HG02970 (cell line): Measurements from ENCODE around the gene IMMP2L.

Experiments used
- ATAC-seq: cut with Tn5 transposase; IDR thresholded peaks from one replicate; pipeline ENCODE4 v1.9.1; 2021; ENCODE audit warnings: mild to moderate bottlenecking, moderate library complexity, moderate number of reproducible peaks; ENCODE audit not compliant: unreplicated experiment, low FRiP score

Gene IMMP2L

DNA sequence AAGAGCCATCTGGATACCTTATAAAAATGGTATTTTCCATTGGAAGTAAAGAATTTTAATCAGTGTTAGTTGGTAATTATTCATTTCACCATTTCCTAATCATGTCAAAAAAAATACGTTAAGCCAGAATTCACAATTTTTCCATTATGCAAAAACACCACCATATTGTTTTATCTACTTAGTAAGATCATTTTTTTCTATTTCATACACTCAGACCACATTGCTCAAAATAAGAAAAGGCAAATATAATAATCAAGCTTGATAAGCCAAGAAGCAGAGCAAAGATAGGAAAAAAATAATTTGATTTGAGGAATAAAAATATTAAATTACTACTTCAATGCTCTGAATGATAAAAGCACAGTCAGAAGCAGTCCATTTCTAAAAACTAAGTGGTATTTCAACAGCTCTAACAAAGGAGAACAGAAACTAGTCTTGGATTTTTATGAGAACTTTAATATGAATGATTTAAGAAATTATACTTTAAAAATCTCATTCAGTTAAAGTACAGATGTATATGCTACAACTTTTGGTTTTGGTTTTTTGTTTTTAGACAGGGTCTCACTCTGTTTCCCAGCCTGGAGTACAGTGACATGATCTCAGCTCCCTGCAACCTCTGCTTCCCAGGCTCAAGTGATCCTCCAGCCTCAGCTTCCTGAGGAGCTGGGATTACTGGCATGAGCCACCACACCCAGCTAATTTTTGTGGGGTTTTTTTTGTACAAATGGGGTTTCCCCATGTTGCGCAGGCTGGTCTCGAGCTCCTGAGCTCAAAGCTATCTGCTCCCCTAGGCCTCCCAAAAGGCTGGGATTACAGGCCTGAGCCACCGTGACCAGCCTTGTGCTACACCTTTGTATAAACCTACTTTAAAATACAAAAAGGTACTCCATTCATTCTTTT, 424.7 kb downstream of the IMMP2L start:
- peak; percentile 63 for ATAC-seq

DNA sequence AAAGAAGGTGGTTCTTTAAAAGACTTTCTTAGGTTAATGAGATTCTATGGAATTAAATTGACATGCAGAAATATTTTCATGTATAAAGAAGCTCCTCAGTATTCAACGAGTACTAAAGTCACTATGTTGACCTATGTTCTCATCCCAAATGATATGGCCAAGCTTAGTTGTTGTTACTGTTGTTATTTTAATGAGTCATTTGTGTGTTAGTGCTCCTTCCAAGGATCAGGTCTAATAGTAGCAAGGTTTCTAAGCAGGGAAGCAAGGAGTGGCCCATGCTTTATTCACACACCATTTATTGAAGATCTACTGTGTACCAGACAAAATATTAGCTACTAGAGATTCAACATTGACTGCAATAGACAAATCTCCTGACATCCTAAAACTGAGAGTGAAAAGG, 429.5 kb downstream of the IMMP2L start:
- ATAC-seq: no peak

GRCh38 chr7:111129435-111129834, 432.9 kb downstream of the IMMP2L start:
- no peak for ATAC-seq

GRCh38 chr7:111126987-111127386, 435.3 kb downstream of the IMMP2L start:
- ATAC-seq: no peak

DNA sequence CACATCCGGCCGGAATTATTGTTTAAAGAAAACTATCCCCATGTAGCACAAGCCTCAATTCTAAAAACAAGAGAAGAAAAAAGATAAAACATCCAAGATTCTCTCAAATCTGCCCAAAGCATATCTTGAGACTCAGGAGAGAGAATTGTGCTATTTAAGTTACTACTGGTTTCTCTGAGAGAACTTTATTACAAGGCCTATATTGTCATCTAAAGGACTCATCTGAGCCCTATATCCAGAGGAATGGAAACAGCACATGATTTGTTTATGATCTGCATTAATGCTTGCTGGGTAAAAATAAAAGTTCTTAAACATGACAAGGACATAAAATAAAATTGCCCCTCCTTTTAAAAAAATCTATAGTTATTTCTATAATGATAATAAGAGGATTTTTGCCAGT, 446.3 kb downstream of the IMMP2L start:
- no peak for ATAC-seq

- no peak for ATAC-seq
These were observed 448.9 kb downstream of the IMMP2L start for GRCh38 chr7:111113263-111114017.

DNA sequence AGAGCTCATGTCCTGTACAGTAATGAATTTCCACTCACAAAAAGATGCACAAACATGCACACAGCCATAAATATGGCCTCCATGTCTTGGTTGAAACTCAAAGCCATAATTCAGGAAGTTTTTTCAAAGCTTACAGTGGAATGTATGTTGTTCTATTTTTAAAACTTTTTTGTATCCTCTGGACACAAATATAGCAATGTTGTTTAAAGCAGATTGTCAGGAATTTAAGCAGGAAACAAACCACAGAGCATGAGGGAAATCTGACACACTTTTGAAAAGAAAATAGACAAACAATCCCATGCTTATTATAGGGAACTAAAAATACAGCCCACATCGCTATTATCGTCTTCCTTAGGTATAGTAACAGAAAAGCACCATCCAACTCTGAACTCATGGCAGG, 449.9 kb downstream of the IMMP2L start:
- ATAC-seq: no peak

GRCh38 chr7:111108496-111108895, 453.8 kb downstream of the IMMP2L start:
- ATAC-seq: no peak

- ATAC-seq: no peak
These were observed 454.3 kb downstream of the IMMP2L start for GRCh38 chr7:111108000-111108399.

DNA sequence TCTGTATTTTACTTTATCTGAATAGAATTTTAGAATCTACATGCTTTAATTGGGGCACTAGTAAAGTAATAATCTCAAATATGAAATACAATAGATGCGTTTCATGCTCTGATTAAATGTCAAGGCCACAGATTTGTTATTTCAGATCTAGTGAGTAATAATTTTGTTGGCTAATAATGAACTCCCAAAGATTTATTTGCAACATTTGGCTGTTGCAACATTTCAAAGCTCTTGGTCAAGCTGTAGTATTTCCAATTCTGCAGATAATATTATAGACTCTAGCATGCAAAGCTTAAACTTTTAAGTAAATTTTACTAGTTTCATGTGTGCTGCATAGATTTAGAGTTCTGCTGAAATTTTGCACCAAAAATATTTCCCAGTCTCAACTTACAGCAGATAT, 454.7 kb downstream of the IMMP2L start:
- ATAC-seq: no peak

- ATAC-seq: no peak
These were observed 457.0 kb downstream of the IMMP2L start for GRCh38 chr7:111105269-111105668.

- ATAC-seq: no peak
These were observed 457.6 kb downstream of the IMMP2L start for GRCh38 chr7:111104710-111105109.

DNA sequence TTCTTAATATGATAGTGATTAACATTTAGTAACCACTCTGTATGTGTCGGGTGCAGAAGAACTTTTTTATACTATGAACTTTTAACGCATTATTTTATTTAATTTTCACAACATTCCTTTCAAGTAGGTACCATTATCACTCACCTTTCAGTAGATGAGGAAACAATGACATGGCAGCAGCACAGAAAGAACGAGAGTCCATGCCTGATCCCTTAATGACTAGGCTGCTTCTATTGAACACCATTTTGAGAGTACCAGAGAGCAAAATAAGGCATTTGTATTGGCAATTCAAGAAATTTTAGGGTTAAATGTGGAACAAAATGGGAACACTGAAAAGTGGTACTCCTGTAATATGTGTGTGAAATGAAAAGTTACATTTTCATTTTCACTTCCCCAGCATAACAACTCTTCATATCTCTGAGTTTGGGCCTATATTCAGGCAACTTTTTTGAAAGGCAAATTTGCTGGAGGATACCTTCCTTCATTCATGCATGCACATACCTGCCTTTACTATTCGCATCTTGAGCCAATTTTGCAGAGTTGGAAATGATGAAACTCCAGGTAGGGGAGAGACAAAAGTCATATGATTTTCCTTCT, 458.5 kb downstream of the IMMP2L start:
- no peak for ATAC-seq

DNA sequence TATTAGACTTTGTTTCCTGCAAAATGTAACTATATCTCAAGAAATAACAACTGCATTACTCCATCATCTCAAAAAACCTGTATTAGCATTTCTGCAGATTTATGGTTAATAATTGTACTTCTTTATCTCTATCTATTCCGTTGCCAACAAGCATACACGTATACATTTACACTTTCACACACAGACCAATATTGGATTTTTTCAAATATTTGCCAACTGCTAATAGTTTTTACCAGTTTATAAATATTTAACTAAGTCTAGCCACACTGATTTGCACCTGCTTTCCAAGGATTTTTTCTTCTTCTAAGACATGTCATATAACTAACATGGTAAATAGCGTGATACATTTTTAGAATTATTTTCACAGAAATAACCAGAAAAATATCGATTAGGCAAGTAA, 459.2 kb downstream of the IMMP2L start:
- ATAC-seq: no peak

GRCh38 chr7:111101856-111102646, 460.2 kb downstream of the IMMP2L start:
- ATAC-seq: no peak

GRCh38 chr7:111098926-111099250, 463.4 kb downstream of the IMMP2L start:
- no peak for ATAC-seq

DNA sequence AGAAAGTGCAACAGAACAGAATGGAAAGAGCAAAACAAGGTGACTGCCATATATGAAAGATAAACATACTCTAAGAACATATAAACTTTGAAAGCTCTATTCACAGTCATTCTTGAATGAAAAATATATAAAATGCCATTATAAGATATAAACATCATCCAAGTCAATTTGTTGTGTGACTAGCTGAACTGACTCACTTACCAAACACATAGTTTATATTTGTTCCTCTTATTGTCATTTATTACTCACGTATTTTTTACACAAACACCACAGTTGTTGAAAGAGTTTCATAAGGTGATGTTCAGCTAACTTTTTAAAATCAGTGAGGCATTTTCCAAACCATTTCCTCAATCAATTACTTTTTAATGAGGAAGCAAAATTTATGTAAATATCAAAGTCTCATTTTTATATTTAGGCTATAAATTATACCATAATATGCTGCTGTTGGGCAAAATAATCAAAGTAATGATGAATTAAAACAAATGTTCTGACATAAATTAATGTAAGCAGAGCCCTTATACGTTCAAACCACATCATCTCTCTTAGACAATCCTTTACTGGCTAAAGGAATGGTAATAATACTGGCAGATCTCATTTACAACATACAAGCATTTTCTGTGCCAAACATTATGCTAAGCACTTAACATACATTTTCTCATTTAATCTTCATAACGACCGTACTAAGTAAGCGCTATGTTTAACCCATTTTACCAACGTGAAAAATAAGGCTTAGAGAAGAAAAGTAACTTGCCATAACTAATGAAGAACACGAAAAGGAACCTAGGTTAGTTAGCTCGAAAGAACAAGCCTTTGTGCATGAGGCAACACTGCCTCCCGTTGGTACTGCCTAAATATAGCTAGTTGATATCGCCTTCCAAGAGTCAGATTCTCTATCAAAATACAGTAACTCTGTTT, 464.0 kb downstream of the IMMP2L start:
- ATAC-seq: peak; percentile 71

GRCh38 chr7:111096997-111097396, 465.3 kb downstream of the IMMP2L start:
- ATAC-seq: no peak

- no peak for ATAC-seq
These were observed 467.9 kb downstream of the IMMP2L start for GRCh38 chr7:111094419-111094818.

- no peak for ATAC-seq
These were observed 468.8 kb downstream of the IMMP2L start for GRCh38 chr7:111093496-111093895.
